NCI-H526 (cell line): Measurements from ENCODE around the gene GALR2.

Source experiments
- DNase-seq, 2 experiments: peaks; one replicate each; lab custom pipeline; 2025; lab: John Stamatoyannopoulos, UW

The GALR2 gene

GRCh38 chr17:76094046-76094445 lies 19.5 kb downstream of the GALR2 start:
- no peak for DNase-seq

DNA sequence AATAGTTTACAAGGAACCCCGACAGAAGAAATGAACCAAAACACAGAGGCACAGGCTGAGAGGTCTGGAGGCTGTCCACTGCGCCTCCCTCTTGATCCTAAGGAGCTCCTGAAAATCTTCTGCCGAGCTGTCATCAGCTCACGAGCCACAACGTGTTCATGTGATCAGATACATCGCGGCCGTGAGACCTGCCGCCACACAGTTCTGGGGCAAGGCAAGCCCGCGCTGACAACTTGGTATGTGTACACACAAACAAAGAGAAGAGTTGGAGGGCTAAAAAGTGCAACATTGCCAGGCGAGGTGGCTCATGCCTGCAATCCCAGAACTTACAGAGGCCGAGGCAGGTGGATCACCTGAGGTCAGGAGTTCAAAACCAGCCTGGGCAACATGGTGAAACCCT lies 21.4 kb downstream of the GALR2 start:
- no peak for DNase-seq

- no peak for DNase-seq
Measured at GRCh38 chr17:76097716-76098295, 23.2 kb downstream of the GALR2 start.

DNA sequence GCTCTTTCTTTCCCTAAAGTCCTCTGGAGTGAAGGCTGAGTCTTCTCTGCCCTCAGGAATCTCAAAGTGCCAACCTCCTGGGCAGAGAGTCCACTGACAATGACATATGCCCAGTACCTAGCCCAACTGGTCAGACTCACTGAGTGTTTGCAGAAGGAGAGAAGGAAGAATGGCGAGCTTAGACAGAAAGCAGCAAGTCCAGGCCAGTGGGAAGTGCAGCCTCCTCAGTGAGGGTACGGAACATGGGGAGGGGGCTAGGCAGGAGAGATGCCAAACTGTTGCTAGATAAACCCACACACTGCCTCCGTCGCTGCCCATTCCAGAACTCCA lies 28.3 kb downstream of the GALR2 start:
- DNase-seq, result no peak

GRCh38 chr17:76103274-76104139 lies 28.9 kb downstream of the GALR2 start, which contains the start of gene EXOC7:
Gene EXOC7, minus strand, starts transcription at chr17:76103787. Its CDS starts 95 bp downstream, at chr17:76103692.
- peak; percentile 78 to 95 for DNase-seq

DNA sequence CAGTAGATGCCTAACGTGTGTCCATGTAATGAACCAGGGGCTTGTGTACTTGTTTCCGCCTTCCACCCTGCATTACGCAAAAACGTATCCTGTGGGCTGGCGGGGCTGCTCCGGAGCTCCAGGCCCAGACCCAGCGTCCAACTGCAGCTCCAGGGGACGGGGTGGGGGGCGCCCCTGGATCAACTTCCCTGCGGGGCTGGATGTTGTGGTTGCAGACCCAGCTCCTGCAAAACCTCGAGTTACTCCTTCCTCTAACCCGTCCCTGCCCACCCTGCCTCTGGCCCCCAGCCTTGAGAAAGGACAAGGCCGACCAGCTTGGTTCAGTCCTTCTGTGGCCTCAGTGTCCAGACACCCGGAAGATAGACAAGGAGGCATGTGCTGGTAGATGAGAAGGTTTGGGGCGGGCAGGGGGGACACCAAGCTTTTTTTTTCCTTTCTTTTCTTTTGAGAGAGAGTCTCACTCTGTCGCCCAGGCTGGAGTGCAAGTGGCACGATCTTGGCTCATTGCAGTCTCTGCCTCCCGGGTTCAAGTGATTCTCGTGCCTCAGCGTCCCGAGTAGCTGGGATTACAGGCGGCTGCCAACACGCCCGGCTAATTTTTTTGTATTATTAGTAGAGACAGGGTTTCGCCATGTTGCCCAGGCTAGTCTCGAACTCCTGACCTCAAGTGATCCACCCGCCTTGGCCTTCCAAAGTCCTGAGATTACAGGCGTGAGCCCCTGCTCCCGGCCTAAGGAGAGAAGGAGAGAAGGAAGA lies 29.7 kb downstream of the GALR2 start:
- DNase-seq, result no peak

- DNase-seq, result no peak
Measured at GRCh38 chr17:76104896-76105231, 30.3 kb downstream of the GALR2 start.

GRCh38 chr17:76106703-76107102 lies 32.1 kb downstream of the GALR2 start:
- DNase-seq, result no peak

DNA sequence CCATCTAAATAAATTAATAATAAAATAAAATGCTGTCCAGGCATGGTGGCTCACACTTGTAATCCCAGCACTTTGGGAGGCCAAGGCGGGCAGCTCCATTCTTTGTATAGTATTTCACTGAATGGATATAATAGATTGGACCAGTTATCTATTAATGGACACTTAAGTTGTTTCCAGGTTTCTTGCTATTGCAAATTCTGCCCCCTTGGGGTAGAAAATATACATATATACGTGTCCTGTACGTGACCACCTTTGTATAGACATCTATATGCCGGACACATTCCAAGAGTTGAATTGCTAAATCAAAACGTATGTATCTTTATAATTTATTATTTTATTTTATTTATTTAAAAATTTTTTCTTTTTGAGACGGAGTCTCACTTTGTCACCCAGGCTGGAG lies 32.9 kb downstream of the GALR2 start:
- peak; percentile 9 to 39 for DNase-seq

- DNase-seq, result no peak
Measured at GRCh38 chr17:76111956-76112355, 37.4 kb downstream of the GALR2 start.

DNA sequence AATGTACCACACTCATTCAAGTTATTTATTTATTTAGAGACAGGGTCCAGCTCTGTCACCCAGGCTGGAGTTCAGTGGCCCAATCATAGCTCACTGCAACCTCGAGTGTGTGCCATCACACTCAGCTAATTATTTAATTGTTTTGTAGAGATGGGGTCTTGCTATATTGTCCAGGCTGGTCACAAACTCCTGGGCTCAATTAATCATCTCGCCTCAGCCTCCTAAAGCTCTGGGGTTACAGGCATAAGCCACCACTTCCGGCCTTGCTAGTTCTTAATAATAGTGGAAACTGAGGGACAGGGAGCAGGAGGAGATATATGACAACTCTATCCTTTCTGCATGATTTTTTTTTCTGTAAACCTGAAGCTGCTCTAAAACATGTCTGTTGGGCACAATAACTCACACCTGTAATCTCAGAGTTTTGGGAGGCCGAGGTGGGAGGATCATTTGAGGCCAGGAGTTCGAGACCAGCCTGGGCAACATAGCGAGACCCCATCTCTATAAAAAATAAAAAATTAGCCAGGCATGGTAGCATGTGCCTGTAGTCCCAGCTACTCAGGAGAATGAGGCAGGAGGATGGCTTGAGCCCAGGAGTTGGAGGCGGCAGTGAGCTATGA lies 40.7 kb downstream of the GALR2 start:
- no peak for DNase-seq

DNA sequence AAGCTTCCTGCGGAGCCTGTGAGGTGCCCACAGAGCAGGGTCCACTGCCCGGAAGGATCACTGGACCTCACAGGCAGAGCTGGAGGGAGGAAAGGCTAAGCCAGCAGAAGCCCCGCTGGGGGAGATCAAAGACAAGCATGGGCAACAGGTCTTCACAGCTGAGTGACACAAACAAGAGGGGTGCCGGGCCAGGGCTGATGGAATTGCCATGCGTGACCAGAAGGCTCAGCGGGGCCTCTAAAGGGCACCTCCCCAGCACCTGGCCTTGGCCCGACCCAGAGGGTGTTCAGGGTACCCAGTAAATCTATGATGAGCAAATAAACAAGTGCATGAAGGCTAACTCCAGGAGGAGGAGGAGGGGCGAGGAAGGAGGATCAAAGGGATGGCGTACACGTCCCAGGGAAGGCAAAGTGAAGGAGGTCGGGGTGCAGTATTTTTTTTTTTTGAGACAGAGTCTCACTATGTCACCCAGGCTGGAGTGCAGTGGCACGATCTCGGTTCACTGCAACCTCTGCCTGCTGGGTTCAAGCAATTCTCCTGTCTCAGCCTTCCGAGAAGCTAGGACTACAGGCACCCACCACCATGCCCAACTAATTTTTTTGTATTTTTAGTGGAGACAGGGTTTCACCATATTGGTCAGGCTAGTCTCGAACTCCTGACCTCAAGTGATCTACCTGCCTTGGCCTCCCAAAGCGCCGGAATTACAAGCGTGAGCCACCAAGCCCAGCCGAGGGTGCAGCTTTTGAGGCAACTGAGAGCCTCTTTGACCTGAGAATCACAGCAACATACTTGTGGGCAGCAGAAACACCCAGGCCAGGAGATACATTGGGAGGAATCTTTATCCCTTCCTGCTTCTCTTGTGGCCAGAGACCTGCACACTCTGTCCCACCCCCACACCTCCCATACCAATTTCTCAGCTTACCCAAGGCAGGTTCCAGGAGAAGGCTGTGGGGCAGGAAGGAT lies 45.1 kb downstream of the GALR2 start:
- no peak for DNase-seq

- DNase-seq, result no peak
Measured at GRCh38 chr17:76120658-76121008, 46.1 kb downstream of the GALR2 start.

- DNase-seq, result no peak
Measured at GRCh38 chr17:76121932-76122430, 47.4 kb downstream of the GALR2 start.

DNA sequence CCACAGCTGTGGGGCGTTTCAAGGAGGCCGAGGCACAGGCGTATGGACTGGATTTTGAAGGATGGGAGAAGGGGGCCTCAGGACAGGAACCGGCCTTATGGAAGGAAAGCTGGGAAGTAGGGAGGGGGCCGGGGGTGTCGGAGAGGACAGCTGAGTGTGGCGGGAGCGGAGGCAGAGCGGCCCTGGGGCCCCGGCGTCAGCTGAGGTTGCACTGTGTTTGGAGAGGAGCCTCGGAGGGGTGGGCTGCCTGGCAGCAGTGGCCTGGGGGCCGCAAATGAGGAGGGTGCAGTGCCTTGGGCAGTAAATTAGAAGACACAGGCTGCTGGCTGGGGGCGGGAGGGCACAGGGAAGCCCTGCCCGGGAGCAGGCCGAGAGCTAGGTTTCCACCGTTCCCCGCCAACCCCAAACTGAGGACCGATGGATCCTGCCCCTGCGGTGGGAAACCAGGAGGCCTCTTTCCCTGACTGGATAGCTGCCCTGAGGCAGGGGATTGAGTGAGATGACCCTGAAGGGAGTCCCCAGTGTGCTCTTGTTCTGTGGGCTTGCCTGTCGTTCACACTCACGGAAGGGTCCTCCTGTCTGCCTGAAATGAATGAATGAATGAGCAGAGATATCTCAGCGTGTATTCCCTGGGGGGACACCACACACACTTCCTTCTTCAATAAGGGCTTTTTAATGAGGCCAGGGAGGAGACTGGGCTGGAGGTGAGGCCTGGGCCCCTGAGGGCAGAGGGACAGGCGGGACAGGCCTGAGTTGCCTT lies 48.0 kb downstream of the GALR2 start:
- no peak for DNase-seq

DNA sequence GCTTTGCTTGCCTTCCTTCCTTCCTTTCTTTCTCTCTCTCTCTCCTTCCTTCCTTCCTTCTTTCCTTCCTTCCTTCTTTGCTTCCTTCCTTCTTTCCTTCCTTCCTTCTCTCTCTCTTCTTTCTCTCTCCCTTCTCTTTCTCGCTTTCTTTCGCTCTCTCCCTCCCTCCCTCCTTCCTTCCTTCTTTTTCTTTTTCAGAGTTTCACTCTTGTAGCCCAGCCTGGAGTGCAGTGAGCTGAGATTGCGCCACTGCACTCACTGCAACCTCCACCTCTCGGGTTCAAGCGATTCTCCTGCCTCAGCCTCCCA lies 48.6 kb downstream of the GALR2 start:
- no peak for DNase-seq

DNA sequence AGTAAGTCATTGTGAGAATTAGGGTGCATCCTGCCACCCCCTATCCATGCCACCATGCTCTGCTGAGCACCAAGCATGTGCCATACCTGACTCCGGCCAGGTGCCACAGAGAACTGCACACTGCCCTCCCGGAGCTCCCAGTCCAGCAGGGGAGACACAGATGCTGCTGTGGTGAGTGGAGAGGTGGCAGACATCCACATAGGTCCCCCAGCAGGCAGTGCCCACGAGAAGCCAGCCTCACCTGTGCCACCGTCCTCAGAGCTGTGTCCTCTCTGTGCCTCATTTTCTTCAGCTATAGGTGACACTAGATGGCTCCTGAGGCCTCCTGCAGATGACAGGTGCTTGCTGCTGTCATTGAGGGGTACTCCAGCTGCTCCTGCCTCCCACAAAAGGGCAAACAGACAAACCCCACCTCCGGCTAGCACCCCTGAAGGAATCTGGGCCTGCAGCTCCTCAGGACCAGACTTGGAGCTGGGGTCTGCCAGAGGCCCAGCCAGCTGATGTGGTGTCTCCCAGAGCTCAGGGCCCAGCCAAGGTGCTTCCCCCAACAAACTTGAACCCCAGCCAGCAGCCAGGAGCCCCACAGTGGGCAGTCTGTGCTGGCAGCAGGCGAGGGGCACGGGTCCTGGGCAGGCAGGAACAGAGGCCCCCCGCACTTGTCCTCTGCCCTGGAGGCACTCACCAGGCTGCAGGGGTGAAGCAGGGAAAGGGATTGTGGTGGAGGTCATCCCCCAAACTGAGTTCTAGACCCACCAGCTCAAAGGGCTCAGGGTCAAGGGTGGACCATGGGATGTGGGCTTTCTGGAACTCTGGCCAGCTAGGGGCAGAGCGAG lies 49.4 kb downstream of the GALR2 start:
- DNase-seq, result peak in 1 of 2 experiments; percentile 39

DNA sequence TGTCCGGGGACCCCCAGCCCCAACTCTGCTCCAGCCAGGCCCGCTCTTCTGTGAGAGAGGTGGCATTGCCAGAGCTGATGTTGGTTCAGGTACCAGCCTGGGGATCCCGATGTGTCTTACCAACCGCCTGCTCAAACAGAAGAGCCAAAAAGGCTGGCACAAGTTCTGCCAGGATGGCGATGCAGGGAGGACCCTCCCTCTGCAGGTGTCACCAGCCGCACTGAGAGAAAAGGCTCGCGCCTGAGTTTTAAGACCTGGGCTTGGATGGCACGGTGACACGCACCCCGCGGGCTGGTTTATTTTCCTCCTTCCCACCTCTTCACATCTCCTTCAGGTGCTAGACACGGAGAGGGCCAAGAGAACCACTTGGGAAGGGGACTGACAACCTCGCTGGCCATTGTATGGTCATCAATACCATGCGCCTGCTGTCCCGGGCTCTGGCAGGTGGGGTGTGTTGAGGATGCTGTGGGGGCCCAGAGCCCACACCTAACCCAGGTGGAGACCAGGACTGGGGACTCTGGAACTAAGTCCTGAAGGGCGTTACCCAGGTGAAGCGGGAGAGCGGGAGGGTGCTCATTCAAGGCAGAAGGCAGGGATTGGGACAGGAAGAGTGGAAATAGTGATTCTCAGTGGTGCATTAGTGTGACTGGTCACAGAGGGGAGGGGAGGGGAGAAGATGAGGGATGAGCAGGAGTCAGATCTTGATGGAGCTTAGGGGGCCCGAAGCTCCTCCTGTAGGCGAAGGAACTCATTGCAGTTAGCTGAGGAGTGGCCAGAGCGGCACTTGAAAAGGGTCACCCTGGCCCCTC lies 50.2 kb downstream of the GALR2 start:
- DNase-seq, result peak in 1 of 2 experiments; percentile 26

DNA sequence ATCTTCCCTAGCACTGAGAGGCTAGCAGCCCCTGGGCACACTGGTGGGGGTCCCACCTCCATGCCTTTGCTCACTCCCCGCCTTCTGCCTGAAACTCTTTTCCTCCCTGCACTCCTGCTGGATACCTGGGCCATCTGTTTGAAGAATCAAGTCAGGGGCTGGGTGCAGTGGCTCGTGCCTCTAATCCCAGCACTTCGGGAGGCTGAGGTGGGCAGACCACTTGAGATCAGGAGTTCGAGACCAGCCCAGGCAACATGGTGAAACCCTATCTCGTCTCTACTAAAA lies 50.8 kb downstream of the GALR2 start:
- no peak for DNase-seq
